Activated CD8-positive, alpha-beta memory T cell treated with anti-CD3 and anti-CD28 coated beads, Interleukin-2, amount 50 U/mL, for 4 hours (primary cell): ENCODE measurements around the gene MRGPRD.

ENCODE experiments used
- DNase-seq: peaks from one replicate; pipeline ENCODE4 v3.0.0-alpha.2; 2020

Gene MRGPRD

GRCh38 chr11:68965901-68966853, 14.6 kb downstream of the MRGPRD start:
- DNase-seq: no peak

GRCh38 chr11:68963779-68964178, 17.0 kb downstream of the MRGPRD start:
- no peak for DNase-seq

GRCh38 chr11:68962527-68963250, 18.1 kb downstream of the MRGPRD start:
- no peak for DNase-seq

- no peak for DNase-seq
Observed at GRCh38 chr11:68961245-68961644, 19.5 kb downstream of the MRGPRD start.

DNA sequence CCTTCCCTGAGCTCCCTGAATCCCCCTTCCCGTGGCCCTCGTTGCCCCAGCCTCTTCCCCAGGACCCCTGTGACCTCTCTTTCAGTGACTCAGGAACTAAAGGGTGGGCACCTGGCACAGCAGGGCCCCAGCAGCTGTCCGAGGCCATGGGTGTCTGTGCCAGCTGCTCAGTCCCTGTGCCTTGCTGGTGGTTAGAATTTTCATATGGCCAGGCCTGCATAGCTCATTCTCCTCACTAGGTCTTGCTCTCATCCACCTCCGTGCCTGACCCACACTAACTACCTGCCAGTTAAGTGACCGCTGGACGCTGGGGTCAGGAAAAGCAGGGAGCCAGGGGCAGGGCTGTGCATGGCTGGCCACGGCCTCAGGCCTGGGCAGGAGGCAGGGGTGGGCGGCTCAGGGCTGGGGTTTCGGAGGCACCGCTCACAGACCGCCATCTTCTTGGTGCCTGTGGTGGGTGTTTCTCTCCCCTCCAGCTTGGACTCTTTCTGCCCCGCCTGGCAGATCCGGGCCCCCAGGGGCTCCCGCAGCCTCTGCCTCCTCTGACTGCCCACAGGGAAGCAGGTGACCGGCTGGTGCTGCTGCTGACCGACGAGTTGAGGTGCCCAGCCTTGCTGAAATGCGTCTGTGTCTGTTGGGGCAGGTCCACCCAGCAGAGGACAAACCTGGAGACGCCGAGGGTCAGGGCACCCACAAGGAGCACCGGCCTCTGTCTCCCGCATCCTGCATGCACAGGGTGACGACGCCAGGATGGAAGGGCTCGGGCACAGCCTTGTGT, 20.3 kb downstream of the MRGPRD start:
- no peak for DNase-seq

GRCh38 chr11:68959465-68960293, 21.1 kb downstream of the MRGPRD start:
- DNase-seq: no peak

DNA sequence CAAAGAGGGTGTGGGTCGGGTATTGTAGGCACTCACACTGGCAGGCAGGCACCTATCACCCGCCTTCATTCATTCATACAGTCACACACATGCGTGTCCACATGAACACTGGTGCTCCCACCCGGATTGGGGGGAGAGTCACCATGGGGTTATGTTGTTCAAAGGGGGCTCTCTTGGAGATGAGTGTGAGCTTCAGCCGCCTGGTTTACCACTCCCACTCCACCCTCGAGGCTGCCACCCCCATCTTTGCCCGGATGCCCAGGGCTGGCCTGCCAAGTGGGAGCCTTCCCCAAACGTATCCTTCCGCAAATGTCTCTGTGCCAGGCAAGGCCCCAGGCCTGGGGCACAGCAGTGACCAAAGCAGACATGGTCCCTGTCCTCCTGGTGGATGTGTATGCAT, 22.6 kb downstream of the MRGPRD start:
- no peak for DNase-seq

DNA sequence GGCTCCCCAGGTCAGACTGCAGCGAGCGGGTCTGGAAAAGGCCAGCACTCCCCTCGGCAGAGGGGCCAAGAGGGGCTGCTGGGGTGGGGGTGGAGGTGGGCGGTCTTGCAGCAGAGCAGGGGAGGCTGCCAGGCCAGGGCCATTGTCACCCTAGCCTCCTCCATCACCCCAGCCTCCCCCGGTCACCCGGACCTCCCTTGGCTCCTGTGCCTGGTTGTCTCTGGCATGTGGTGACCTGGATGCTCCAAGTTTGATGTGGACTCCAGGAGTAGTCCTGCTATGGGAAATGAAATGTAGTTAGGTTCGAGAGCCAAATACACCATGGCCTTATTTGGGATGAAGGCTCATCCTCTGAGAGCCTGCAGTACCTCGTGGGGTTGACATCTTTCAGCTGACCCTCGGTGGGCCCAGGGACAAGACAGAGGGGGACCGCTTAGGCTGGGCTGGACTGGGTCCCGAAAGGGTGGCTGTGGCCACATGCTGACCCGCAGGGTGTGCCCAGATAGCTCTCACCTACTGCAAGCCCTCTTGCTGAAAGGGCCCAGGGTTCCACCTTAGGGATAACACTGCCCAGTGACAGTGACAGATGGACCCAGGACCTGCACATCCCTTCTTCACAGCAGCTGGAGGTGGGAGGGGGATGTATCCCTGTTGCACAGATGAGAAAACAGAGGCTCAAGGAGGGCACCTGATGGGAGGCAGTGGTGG, 24.1 kb downstream of the MRGPRD start:
- DNase-seq: no peak

DNA sequence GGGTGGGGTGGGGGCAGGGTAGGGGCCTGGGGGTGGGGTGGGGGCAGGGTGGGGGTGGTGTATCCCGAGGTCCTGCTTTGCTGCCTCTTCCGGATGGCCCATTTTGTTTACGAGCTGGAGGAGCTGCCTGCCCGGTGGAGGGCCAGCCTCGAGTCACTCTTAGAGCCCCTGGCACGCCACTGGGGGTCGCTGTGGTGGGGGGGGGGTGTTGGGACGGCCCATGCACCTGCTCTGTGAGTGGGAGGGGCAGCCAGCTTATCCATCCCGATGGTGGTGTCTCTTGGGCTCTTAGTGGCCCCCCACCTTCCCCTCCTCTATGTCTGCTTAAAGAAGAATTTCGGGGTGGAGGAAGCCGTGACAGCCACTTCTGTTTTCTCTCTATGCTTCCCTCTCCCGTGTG, 24.6 kb downstream of the MRGPRD start:
- no peak for DNase-seq

- no peak for DNase-seq
Observed at GRCh38 chr11:68955607-68955958, 25.2 kb downstream of the MRGPRD start.

GRCh38 chr11:68954836-68955606, 25.8 kb downstream of the MRGPRD start:
- DNase-seq: no peak

DNA sequence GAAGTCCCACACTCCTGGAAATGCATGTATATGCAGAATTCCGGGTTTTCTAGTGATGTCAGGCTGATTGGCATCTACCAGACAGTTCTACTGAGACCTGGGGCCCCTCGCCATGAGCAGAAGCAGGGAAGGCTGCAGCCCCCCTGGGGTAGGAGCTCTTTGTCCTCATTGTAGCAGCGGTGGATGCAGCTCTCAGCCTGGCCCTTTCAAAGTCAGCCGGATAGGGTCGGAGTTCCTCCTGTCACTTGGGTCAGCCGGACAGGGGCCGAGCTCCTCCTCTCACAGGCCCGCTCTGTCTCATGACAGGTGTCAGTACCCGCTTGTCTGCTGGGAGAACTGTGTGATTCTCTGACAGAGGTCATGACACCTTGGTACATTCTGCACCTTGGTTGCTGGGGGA, 30.0 kb downstream of the MRGPRD start:
- DNase-seq: no peak

DNA sequence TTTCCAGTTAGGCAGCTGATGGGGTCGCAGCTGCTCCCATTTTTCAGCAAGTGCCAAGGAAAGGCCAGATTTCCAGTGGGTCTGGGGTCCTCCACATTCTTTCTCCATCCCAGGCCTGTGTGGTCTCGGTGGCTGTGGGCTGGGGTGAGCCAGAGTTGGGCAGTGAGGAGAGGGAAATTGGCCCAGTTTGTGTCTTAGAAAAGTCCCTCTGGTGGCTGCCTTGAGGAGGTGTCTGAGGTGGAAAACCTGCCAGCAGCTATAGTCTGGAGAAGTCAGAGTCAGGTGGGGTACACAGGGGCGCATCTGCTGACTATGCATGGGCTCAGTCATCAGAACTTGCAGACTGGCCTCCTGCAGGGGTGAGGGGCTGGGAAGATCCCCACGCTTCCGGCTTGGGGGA, 30.5 kb downstream of the MRGPRD start:
- DNase-seq: no peak

- no peak for DNase-seq
Observed at GRCh38 chr11:68948935-68949334, 31.9 kb downstream of the MRGPRD start.

GRCh38 chr11:68948496-68948895, 32.3 kb downstream of the MRGPRD start:
- DNase-seq: no peak

GRCh38 chr11:68947151-68947550, 33.6 kb downstream of the MRGPRD start:
- DNase-seq: no peak

- DNase-seq: no peak
Observed at GRCh38 chr11:68946416-68947090, 34.2 kb downstream of the MRGPRD start.

DNA sequence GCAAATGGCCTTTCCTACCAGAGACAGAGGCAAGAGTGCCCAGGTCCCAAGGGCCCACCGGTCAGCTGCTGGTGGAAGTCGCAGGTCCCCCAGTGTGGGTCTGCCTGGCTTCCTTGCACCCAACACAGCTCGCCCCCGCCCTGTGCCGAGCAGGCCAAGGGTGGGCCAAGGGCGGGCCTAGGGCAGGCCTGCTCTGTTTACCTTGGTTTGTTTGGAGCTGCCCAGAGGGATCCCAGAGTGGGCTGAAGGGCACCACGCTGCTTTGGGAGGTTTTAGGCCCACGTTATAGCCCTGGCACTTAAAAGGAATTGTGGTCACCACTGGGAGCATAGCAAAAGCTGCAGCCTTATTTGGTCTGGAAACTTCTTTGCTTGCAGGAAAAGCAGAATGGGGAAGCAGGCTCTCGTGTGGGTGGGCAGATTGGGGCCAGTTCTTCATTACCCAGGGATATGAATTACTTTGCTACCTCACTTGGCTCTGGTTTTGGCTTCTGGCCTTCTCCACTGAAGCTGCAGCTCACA, 38.0 kb downstream of the MRGPRD start:
- DNase-seq: no peak

DNA sequence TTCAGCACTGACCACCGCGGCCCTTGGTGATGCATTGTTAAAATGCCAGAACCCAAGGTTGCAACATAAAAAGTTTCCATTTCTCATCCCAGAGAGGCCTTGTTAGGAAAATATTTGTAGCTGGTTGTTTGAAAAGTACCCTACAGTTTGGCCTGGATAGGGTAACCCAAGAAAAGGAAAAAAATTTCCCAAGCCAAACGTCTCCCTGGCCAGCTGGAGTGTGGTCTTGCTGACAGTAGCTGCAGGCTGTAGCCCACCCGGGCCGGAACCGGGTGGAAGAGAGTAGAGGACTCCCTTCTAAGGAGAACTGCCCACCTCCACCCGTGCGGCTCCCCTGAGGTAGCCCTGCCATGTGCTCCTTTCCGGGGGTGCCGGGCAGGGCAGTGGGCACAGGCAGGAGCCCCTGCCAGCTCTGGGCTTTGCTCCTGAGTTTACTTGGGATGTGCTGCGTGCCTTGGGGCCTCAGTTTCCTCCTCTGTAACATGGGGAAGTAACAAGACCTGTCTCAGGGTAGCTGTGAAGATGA, 38.6 kb downstream of the MRGPRD start:
- no peak for DNase-seq
